MG63 (cell line): ENCODE measurements around the gene CCDC106. TPM values are rescaled to one million over a fixed set of nuclear protein-coding genes. Genes with fewer than 3 reads are reported as not detected.

Experiments used
- total RNA-seq: library from RNA; depleted of rRNA; stranded (reverse); fragments of >200 nt; shearing (Covaris generic); gene quantifications from 2 replicates; pipeline ENCODE4 v1.2.3, GENCODE V29; 2014; ENCODE audit warnings: low replicate concordance; rRNA removed

The CCDC106 gene
- total RNA-seq, 1 experiment from 2014 or later: 4.8 TPM

Other genes starting within 250 kb of the CCDC106 start
- gene UBE2S, start 240.4 kb upstream of the CCDC106 start, total RNA-seq: 369 and 440 TPM in 2 replicates
- gene SHISA7, start 204.9 kb upstream of the CCDC106 start, total RNA-seq: not detected in 2 replicates
- 149 and 180 TPM in 2 replicates for gene ISOC2, start 186.6 kb upstream of the CCDC106 start, total RNA-seq
- gene C19orf85, start 183.5 kb upstream of the CCDC106 start, total RNA-seq: not detected in 2 replicates
- gene ZNF628, start 171.6 kb upstream of the CCDC106 start, total RNA-seq: 3.1 and 4.0 TPM in 2 replicates
- 19.7 and 35.1 TPM in 2 replicates for gene NAT14, start 163.0 kb upstream of the CCDC106 start, total RNA-seq
- 1.4 TPM in 1 of 2 replicates, not detected in the other for gene SSC5D, start 159.8 kb upstream of the CCDC106 start, total RNA-seq
- gene SBK2, start 111.1 kb upstream of the CCDC106 start, total RNA-seq: 0.20 TPM in 1 of 2 replicates, not detected in the other
- gene SBK3, start 102.7 kb upstream of the CCDC106 start, total RNA-seq: 0.43 TPM in 1 of 2 replicates, not detected in the other
- gene ZNF579, start 67.4 kb upstream of the CCDC106 start, total RNA-seq: 7.2 and 8.6 TPM in 2 replicates
- gene FIZ1, start 48.7 kb upstream of the CCDC106 start, total RNA-seq: 2.9 and 4.0 TPM in 2 replicates
- 7.9 and 22.4 TPM in 2 replicates for gene ZNF524, start 47.9 kb upstream of the CCDC106 start, total RNA-seq
- 0.66 and 0.69 TPM in 2 replicates for gene ZNF865, start 42.6 kb upstream of the CCDC106 start, total RNA-seq
- 9.0 and 12.6 TPM in 2 replicates for gene ZNF784, start 23.6 kb upstream of the CCDC106 start, total RNA-seq
- gene ZNF580, start 7.2 kb upstream of the CCDC106 start, total RNA-seq: 7.5 and 8.0 TPM in 2 replicates
- 8.7 and 17.5 TPM in 2 replicates for gene ZNF581, start 4.6 kb upstream of the CCDC106 start, total RNA-seq
- 128 and 226 TPM in 2 replicates for gene U2AF2, start 6.8 kb downstream of the CCDC106 start, total RNA-seq
- gene EPN1, start 27.0 kb downstream of the CCDC106 start, total RNA-seq: 57.1 and 158 TPM in 2 replicates
- gene NLRP9, start 90.2 kb downstream of the CCDC106 start, total RNA-seq: not detected in 2 replicates
- gene RFPL4A, start 110.9 kb downstream of the CCDC106 start, total RNA-seq: not detected in 2 replicates
- gene RFPL4AL1, start 120.9 kb downstream of the CCDC106 start, total RNA-seq: not detected in 2 replicates
- gene NLRP11, start 183.8 kb downstream of the CCDC106 start, total RNA-seq: not detected in 2 replicates
- gene NLRP4, start 188.3 kb downstream of the CCDC106 start, total RNA-seq: not detected in 2 replicates